NCI-H2196 treated with DMSO at 0.1 percent for 48 hours (cell line): ENCODE data around the gene ZFC3H1.
"Not testable (repeated sequence)": the region's sequence is repeated elsewhere in the genome, so short reads cannot be mapped to it uniquely, and the experiment has no call there.

Experiments used
- DNase-seq: peaks from one replicate; lab custom pipeline; 2025; ENCODE audit not compliant: unreplicated experiment; lab: John Stamatoyannopoulos, UW

Gene ZFC3H1

GRCh38 chr12:71581206-71581605, 82.4 kb downstream of the ZFC3H1 start:
- DNase-seq: no peak

GRCh38 chr12:71578694-71579258, 84.9 kb downstream of the ZFC3H1 start:
- no peak for DNase-seq

- no peak for DNase-seq
These were observed 87.2 kb downstream of the ZFC3H1 start for GRCh38 chr12:71576496-71576895.

- DNase-seq: not testable (repeated sequence)
These were observed 93.8 kb downstream of the ZFC3H1 start for GRCh38 chr12:71569885-71570284.

GRCh38 chr12:71567537-71567936, 96.1 kb downstream of the ZFC3H1 start:
- no peak for DNase-seq

GRCh38 chr12:71566655-71567054, 97.0 kb downstream of the ZFC3H1 start:
- DNase-seq: no peak

GRCh38 chr12:71565535-71565934, 98.1 kb downstream of the ZFC3H1 start:
- DNase-seq: no peak

- DNase-seq: no peak
These were observed 100.7 kb downstream of the ZFC3H1 start for GRCh38 chr12:71562676-71563595.
